Epithelial cell of esophagus (primary cell): Measurements from ENCODE around the gene PTPRE.

Experiments
- DNase-seq: peaks from one replicate; pipeline ENCODE4 v3.0.0; 2010; ENCODE audit warnings: low read depth
- H3K4me3 ChIP-seq: 2 replicates; pipeline ENCODE4 v1.5.1; 2011; ENCODE audit warnings: mild to moderate bottlenecking, low read length, control low read depth
- TF ChIP-seq, protein P1 (sequence below): IDR thresholded peaks from 2 replicates; pipeline ENCODE4 v1.5.1; 2011; ENCODE audit warnings: low read depth, mild to moderate bottlenecking, low read length, control low read depth, inconsistent platforms; ENCODE audit not compliant: insufficient read depth; ENCODE audit errors: missing control alignments

PTPRE gene

DNA sequence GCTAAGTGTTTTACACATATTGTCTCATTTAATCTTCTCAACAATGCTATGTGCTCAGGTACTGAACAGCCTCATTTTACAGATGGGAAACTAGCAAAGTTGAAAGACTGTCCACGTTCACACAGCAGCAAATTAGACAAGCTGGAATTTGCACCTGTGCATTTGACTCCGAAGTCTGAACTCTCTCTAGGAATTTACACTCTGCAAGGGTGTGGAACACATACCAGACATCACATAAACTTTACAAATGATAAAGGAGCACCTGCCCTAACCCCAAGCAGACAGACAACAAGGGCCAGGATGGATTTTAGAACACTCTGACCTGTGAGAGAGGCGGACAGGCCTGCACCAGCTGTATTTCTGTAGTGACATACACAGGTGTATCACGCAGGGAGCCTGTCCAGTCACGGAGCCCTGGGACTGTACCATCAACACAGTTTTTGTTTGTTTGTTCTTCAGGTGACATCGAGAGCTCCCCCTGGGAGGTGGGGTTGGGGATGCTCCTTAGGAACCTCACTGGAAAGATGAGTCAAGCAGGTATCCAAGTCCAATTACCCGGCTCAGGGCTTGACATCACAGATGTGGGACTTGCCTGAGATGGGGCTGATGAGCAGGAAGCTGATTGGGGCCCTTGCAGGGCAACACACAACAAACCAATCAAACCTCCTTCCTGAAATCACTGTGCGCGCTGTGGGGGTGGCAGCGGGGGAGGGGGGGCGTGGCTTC, 188.3 kb downstream of the PTPRE start:
- no peak overlapping the region for H3K4me3 ChIP-seq
- TF ChIP-seq, protein P1, sequence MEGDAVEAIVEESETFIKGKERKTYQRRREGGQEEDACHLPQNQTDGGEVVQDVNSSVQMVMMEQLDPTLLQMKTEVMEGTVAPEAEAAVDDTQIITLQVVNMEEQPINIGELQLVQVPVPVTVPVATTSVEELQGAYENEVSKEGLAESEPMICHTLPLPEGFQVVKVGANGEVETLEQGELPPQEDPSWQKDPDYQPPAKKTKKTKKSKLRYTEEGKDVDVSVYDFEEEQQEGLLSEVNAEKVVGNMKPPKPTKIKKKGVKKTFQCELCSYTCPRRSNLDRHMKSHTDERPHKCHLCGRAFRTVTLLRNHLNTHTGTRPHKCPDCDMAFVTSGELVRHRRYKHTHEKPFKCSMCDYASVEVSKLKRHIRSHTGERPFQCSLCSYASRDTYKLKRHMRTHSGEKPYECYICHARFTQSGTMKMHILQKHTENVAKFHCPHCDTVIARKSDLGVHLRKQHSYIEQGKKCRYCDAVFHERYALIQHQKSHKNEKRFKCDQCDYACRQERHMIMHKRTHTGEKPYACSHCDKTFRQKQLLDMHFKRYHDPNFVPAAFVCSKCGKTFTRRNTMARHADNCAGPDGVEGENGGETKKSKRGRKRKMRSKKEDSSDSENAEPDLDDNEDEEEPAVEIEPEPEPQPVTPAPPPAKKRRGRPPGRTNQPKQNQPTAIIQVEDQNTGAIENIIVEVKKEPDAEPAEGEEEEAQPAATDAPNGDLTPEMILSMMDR: no peak
- no peak for DNase-seq

DNA sequence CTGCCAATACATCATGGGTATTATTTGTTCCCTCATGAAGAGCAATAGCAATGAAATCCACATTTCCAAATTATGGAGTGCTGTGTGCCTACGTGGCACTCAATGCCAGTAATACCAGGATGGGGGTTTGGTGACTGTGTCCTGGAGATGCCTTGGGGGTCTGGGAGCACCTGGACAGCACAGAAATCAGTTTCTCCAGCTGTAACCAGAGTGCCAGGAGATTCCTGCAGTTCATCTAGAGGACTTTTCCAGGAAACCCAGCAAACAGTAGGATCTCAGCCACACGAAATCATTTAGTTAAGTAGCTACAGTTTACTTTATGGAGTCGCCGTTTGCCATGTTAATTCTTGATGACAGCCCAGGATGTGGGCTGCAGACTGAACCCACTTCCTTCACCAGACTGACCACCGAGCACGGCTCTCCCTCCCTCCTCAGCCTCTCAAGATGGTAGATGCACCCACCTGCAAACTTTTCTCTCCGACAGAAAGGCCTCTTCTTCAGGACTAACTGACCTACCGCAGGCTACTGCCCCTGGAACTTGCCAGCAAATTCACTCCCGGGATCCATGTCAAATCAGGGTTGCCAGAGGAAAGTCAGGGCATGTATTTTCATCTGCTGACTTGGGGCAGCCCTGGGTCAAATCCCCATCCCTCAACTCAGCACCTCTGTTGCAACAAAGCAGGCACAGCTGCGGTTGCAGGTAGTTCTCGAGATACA, 189.0 kb downstream of the PTPRE start:
- TF ChIP-seq, protein P1: no peak
- DNase-seq: no peak
- H3K4me3 ChIP-seq: no peak overlapping the region

DNA sequence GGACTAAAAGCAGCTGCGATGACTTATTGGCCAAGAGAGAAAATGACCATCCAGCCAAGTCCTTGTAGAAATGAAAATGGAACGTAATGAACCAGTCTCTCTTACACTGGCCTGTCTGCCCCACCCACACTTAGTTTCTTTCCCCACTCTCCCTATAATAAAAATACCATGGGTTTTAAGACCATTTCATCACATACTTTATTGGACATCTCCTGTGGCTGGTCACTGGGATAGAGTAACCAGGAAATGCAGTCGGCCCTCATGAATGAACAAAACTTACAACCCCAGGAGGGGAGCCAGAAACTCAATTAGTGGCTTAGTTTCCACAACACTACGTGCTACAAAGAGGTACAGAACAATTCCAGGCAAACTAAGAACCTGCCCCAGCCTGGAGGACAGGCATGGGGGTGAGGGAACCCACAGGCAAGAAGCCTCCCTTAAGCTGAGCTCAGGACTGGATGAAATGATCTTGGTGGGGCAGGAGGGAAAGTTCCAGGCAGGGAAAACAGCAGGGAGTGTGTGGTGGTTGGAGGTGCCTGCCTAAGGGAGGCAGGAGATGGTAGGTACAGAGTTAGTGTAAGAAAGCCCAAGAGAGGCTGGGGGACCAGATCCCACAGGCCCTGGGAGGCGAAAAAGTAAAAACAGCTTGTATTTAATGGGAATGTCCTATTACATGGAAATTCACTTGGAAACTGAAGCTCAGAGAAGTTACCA, 189.7 kb downstream of the PTPRE start:
- DNase-seq: no peak
- no peak overlapping the region for H3K4me3 ChIP-seq
- TF ChIP-seq, protein P1: no peak

DNA sequence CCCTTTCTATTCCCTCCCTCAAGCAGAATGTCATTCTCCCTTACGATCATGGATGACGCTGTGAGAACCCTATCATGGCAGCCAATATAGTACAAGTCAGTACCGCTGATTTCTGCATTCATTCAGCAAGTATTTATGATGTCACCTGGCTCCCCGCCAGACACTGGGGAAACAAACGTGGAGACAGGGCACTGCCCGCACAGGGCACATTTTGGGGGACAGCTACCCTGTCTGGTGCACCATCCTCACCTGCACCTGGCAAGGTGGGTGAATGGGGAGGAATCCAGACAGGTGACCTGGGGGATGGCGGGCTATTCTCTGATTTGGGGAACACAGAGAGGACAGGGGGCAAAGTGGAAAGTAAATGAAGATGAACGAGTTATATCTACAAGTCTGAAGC, 190.9 kb downstream of the PTPRE start:
- H3K4me3 ChIP-seq: no peak overlapping the region
- peak; percentile 33 for DNase-seq
- TF ChIP-seq, protein P1: no peak

GRCh38 chr10:128098631-128099030, 191.7 kb downstream of the PTPRE start:
- no peak overlapping the region for H3K4me3 ChIP-seq
- no peak for DNase-seq
- TF ChIP-seq, protein P1: no peak

GRCh38 chr10:128099901-128100300, 193.0 kb downstream of the PTPRE start:
- DNase-seq: no peak
- TF ChIP-seq, protein P1: no peak
- no peak overlapping the region for H3K4me3 ChIP-seq
